ENCODE data around the gene C1orf174.

GRCh38 chr1:3922201-3922725 is 22.2 kb upstream of the C1orf174 start:
- no peak for TF ChIP-seq POLR2A (IDR thresholded peaks at IDR 0.05)
- no peak for TF ChIP-seq CTCF (IDR thresholded peaks at IDR 0.05)
